GM08714 (cell line): ENCODE data around the gene MCCC1.

Source experiments
- H3K4me3 ChIP-seq: fragments of 200-500 bp; sonication (Bioruptor generic); 2 replicates; pipeline ENCODE4 v1.5.1; 2014; ENCODE audit warnings: mild to moderate bottlenecking, low read length, inconsistent platforms
- ZNF274 ChIP-seq: IDR thresholded peaks from 2 replicates; pipeline ENCODE4 v1.6.1; 2012; ENCODE audit warnings: mild to moderate bottlenecking, low read depth, low read length

Gene MCCC1

GRCh38 chr3:183099026-183099837 lies at the start of gene MCCC1:
Gene MCCC1, minus strand, starts transcription at chr3:183099496. Its CDS starts 56 bp downstream, at chr3:183099440.
- no peak for TF ChIP-seq ZNF274
- H3K4me3 ChIP-seq, result peak within 1 kb of the TSS; percentile 75

GRCh38 chr3:183148056-183148455 lies 48.8 kb upstream of the MCCC1 start:
- TF ChIP-seq ZNF274, result no peak
- no peak overlapping the region for H3K4me3 ChIP-seq

- TF ChIP-seq ZNF274, result no peak
- H3K4me3 ChIP-seq, result no peak overlapping the region
Measured at GRCh38 chr3:183144363-183144762, 45.1 kb upstream of the MCCC1 start.

GRCh38 chr3:183142199-183142598 lies 42.9 kb upstream of the MCCC1 start:
- no peak overlapping the region for H3K4me3 ChIP-seq
- no peak for TF ChIP-seq ZNF274

GRCh38 chr3:183134844-183135243 lies 35.5 kb upstream of the MCCC1 start:
- TF ChIP-seq ZNF274, result no peak
- no peak overlapping the region for H3K4me3 ChIP-seq

GRCh38 chr3:183132409-183132808 lies 33.1 kb upstream of the MCCC1 start:
- no peak for TF ChIP-seq ZNF274
- no peak overlapping the region for H3K4me3 ChIP-seq

GRCh38 chr3:183131735-183132134 lies 32.4 kb upstream of the MCCC1 start:
- no peak for TF ChIP-seq ZNF274
- no peak overlapping the region for H3K4me3 ChIP-seq

- H3K4me3 ChIP-seq, result no peak overlapping the region
- TF ChIP-seq ZNF274, result no peak
Measured at GRCh38 chr3:183131186-183131725, 32.0 kb upstream of the MCCC1 start.

GRCh38 chr3:183129243-183129642 lies 29.9 kb upstream of the MCCC1 start:
- no peak for TF ChIP-seq ZNF274
- H3K4me3 ChIP-seq, result no peak overlapping the region

GRCh38 chr3:183128709-183129108 lies 29.4 kb upstream of the MCCC1 start:
- TF ChIP-seq ZNF274, result no peak

GRCh38 chr3:183123891-183124290 lies 24.6 kb upstream of the MCCC1 start:
- TF ChIP-seq ZNF274, result no peak
- no peak overlapping the region for H3K4me3 ChIP-seq

More at GRCh38 chr3:183128709-183129108, 29.4 kb upstream of the MCCC1 start:
- no peak overlapping the region for H3K4me3 ChIP-seq

GRCh38 chr3:183122257-183122932 lies 23.1 kb upstream of the MCCC1 start:
- H3K4me3 ChIP-seq, result no peak overlapping the region
- no peak for TF ChIP-seq ZNF274

GRCh38 chr3:183120538-183121215 lies 21.4 kb upstream of the MCCC1 start:
- no peak overlapping the region for H3K4me3 ChIP-seq
- TF ChIP-seq ZNF274, result no peak

- H3K4me3 ChIP-seq, result no peak overlapping the region
- no peak for TF ChIP-seq ZNF274
Measured at GRCh38 chr3:183117056-183117455, 17.8 kb upstream of the MCCC1 start.
